Chondrocyte (in vitro differentiated cells): ENCODE data around the gene BANK1. TPM values are rescaled to one million over a fixed set of nuclear protein-coding genes. Genes with fewer than 3 reads are reported as not detected.

Experiments used
- DNase-seq: peaks from one replicate; pipeline ENCODE4 v3.0.0; 2021; ENCODE audit warnings: mixed read lengths, low spot score
- H3K27ac Mint-ChIP-seq: one replicate; pipeline ENCODE4 v1.8.0; 2021; ENCODE audit warnings: mild to moderate bottlenecking, moderate library complexity, mixed read lengths; ENCODE audit not compliant: unreplicated experiment
- H3K27me3 Mint-ChIP-seq: 2 replicates; pipeline ENCODE4 v1.8.0; 2021; ENCODE audit warnings: low read depth, mixed read lengths
- H3K36me3 Mint-ChIP-seq: 2 replicates; pipeline ENCODE4 v1.8.0; 2021; ENCODE audit warnings: low read depth, mixed read lengths
- H3K4me1 Mint-ChIP-seq: 2 replicates; pipeline ENCODE4 v1.8.0; 2021; ENCODE audit warnings: low read depth, mild to moderate bottlenecking, mixed read lengths
- H3K4me3 Mint-ChIP-seq: one replicate; pipeline ENCODE4 v1.8.0; 2021; ENCODE audit warnings: mild to moderate bottlenecking, moderate library complexity, mixed read lengths; ENCODE audit not compliant: unreplicated experiment
- H3K9me3 Mint-ChIP-seq: 2 replicates; pipeline ENCODE4 v1.8.0; 2021; ENCODE audit warnings: low read depth, mixed read lengths
- CTCF ChIP-seq: fragments of 200-600 bp; sonication (generic); IDR thresholded peaks from 2 replicates; pipeline ENCODE4 v1.5.0; 2021; ENCODE audit warnings: antibody characterized with exemption, mild to moderate bottlenecking, moderate library complexity
- total RNA-seq: library from RNA; stranded (reverse); gene quantifications from 3 replicates; pipeline ENCODE4 v1.2.1, GENCODE V29; 2021

The BANK1 gene
- total RNA-seq, 1 donor from 2014 or later = 0.65 TPM

- Mint-ChIP-seq H3K9me3 (no peaks in the 10 kb centered on the region), H3K4me1 (peaks cover 29% of the 10 kb centered on the region), H3K27ac (peak overlapping the region; percentile 29), H3K4me3 (no peak overlapping the region), H3K27me3 (no peaks in the 10 kb centered on the region), H3K36me3 (no peaks in the 10 kb centered on the region)
- no peak for TF ChIP-seq CTCF
- DNase-seq = no peak
These were observed 177.3 kb downstream of the BANK1 start for GRCh38 chr4:101967697-101968346.

GRCh38 chr4:101968364-101968763 is 177.8 kb downstream of the BANK1 start:
- H3K4me3 Mint-ChIP-seq = no peak overlapping the region

GRCh38 chr4:101969965-101970364 is 179.4 kb downstream of the BANK1 start:
- H3K4me1 Mint-ChIP-seq = peaks cover 33% of the 10 kb centered on the region
- no peak overlapping the region for H3K27ac Mint-ChIP-seq
- H3K4me3 Mint-ChIP-seq = no peak overlapping the region
- no peaks in the 10 kb centered on the region for H3K27me3 Mint-ChIP-seq
- no peaks in the 10 kb centered on the region for H3K36me3 Mint-ChIP-seq
- DNase-seq = no peak
- no peaks in the 10 kb centered on the region for H3K9me3 Mint-ChIP-seq
- no peak for TF ChIP-seq CTCF

More at GRCh38 chr4:101968364-101968763, 177.8 kb downstream of the BANK1 start:
- Mint-ChIP-seq H3K4me1 (peaks cover 31% of the 10 kb centered on the region), H3K36me3 (no peaks in the 10 kb centered on the region), H3K27ac (peak overlapping the region; percentile 10), H3K27me3 (no peaks in the 10 kb centered on the region), H3K9me3 (no peaks in the 10 kb centered on the region)
- TF ChIP-seq CTCF = no peak
- no peak for DNase-seq

- no peaks in the 10 kb centered on the region for H3K36me3 Mint-ChIP-seq
- peaks cover 33% of the 10 kb centered on the region for H3K4me1 Mint-ChIP-seq
- H3K9me3 Mint-ChIP-seq = no peaks in the 10 kb centered on the region
- no peaks in the 10 kb centered on the region for H3K27me3 Mint-ChIP-seq
- no peak for TF ChIP-seq CTCF
- no peak overlapping the region for H3K27ac Mint-ChIP-seq
- DNase-seq = no peak
- no peak overlapping the region for H3K4me3 Mint-ChIP-seq
These were observed 180.1 kb downstream of the BANK1 start for GRCh38 chr4:101970547-101971155.

- Mint-ChIP-seq H3K27me3 (no peaks in the 10 kb centered on the region), H3K4me1 (peaks cover 44% of the 10 kb centered on the region), H3K9me3 (no peaks in the 10 kb centered on the region), H3K27ac (no peak overlapping the region), H3K4me3 (no peak overlapping the region), H3K36me3 (no peaks in the 10 kb centered on the region)
- no peak for TF ChIP-seq CTCF
- DNase-seq = no peak
These were observed 182.3 kb downstream of the BANK1 start for GRCh38 chr4:101972791-101973190.
